ENCODE measurements around the gene SCAF4. TPM values are rescaled to one million over a fixed set of nuclear protein-coding genes. Genes with fewer than 3 reads are reported as not detected.

The SCAF4 gene
- total and polyA plus RNA-seq, 8 donors: 23.9 to 44.1 (median 41.5) TPM

- Histone ChIP-seq H3K36me3 (peaks cover 0 to 27% of the 10 kb centered on the region in 2 donors), H3K27ac (no peak overlapping the region), H3K4me3 (no peak overlapping the region), H3K9me3 (no peaks in the 10 kb centered on the region), H3K27me3 (no peaks in the 10 kb centered on the region), H3K4me1 (no peaks in the 10 kb centered on the region)
- no peak for TF ChIP-seq CTCF (IDR thresholded peaks at IDR 0.05)
- intact Hi-C loops (cut with DNase I): no loop called here
- DNase-seq (no peak), ATAC-seq (no peak)
Observed at GRCh38 chr21:31675318-31675717, 56.6 kb downstream of the SCAF4 start.

- H3K4me1 ChIP-seq: no peaks in the 10 kb centered on the region
- H3K9me3 ChIP-seq: no peaks in the 10 kb centered on the region
- intact Hi-C loops (cut with DNase I): no loop called here
- H3K4me3 ChIP-seq: no peak overlapping the region
- peaks cover 0 to 30% of the 10 kb centered on the region in 2 donors for H3K36me3 ChIP-seq
- DNase-seq (no peak), ATAC-seq (no peak)
- H3K27me3 ChIP-seq: no peaks in the 10 kb centered on the region
- TF ChIP-seq CTCF (IDR thresholded peaks at IDR 0.05): no peak
- no peak overlapping the region for H3K27ac ChIP-seq
Observed at GRCh38 chr21:31673321-31673912, 58.5 kb downstream of the SCAF4 start.

GRCh38 chr21:31671931-31672330, 60.0 kb downstream of the SCAF4 start:
- H3K27ac ChIP-seq: no peak overlapping the region
- H3K36me3 ChIP-seq: peaks cover 0 to 45% of the 10 kb centered on the region in 2 donors
- H3K4me3 ChIP-seq: no peak overlapping the region
- peaks cover 0 to 5% of the 10 kb centered on the region in 2 donors for H3K4me1 ChIP-seq
- DNase-seq (no peak), ATAC-seq (no peak)
- H3K9me3 ChIP-seq: no peaks in the 10 kb centered on the region
- no peak for TF ChIP-seq CTCF (IDR thresholded peaks at IDR 0.05)
- intact Hi-C loops (cut with DNase I): no loop called here
- no peaks in the 10 kb centered on the region for H3K27me3 ChIP-seq

DNA sequence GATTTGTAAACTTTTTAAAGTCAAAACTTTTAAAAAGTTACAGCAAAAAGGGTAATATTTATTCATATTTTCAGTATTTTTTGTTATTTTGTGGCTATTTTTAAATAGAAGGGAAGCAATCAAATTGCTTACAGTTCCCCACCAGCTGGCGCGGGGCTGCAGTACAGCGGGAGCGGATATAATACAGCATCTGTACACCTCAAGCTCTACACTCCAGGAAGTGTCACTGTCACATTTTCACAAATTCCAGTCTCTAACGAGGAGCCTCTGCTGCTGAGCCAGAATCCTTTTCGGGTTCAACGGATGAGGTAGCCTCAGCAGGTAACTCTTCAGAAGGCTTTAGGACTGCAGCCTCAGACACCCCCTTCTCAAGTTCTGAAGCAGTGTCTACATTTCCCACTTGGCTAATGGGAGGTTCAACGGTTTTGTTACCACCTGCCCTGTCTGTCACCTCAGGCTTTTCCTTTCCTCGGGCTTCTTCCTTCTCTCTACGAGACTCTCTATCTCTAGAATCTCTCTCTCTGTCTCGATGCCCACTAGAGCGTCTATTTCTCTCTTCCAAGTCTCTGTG, 60.7 kb downstream of the SCAF4 start:
- Histone ChIP-seq H3K27me3 (no peaks in the 10 kb centered on the region), H3K27ac (no peak overlapping the region), H3K36me3 (peaks cover 0 to 52% of the 10 kb centered on the region in 2 donors), H3K4me1 (peaks cover 0 to 9% of the 10 kb centered on the region in 2 donors), H3K9me3 (no peaks in the 10 kb centered on the region), H3K4me3 (no peak overlapping the region)
- intact Hi-C loops (cut with DNase I): no loop called here
- no peak for TF ChIP-seq CTCF (IDR thresholded peaks at IDR 0.05)
- no peak for ATAC-seq
- no peak for DNase-seq

- intact Hi-C loops (cut with DNase I): no loop called here
- Histone ChIP-seq H3K27ac (no peak overlapping the region), H3K4me1 (peaks cover 0 to 9% of the 10 kb centered on the region in 2 donors), H3K9me3 (no peaks in the 10 kb centered on the region), H3K4me3 (no peak overlapping the region), H3K27me3 (no peaks in the 10 kb centered on the region), H3K36me3 (peaks cover 0 to 59% of the 10 kb centered on the region in 2 donors)
- TF ChIP-seq CTCF (IDR thresholded peaks at IDR 0.05): no peak
- ATAC-seq: no peak
- DNase-seq: no peak
Observed at GRCh38 chr21:31670070-31670469, 61.8 kb downstream of the SCAF4 start.
